GM19351 (cell line): ENCODE results near the gene KCTD5.
"Not testable (repeated sequence)": the region's sequence is repeated elsewhere in the genome, so short reads cannot be mapped to it uniquely, and the experiment has no call there.

Source experiments
- ATAC-seq: cut with Tn5 transposase; IDR thresholded peaks from one replicate; pipeline ENCODE4 v1.9.1; 2021; ENCODE audit warnings: mild to moderate bottlenecking, moderate library complexity; ENCODE audit not compliant: unreplicated experiment

KCTD5 gene

GRCh38 chr16:2671741-2672140 is 10.6 kb upstream of the KCTD5 start:
- no peak for ATAC-seq

GRCh38 chr16:2673066-2673999 is 9.0 kb upstream of the KCTD5 start:
- ATAC-seq: peak; percentile 90

- ATAC-seq: no peak
Measured at GRCh38 chr16:2675021-2675420, 7.3 kb upstream of the KCTD5 start.

- ATAC-seq: no peak
Measured at GRCh38 chr16:2675714-2676113, 6.6 kb upstream of the KCTD5 start.

GRCh38 chr16:2676937-2677336 is 5.4 kb upstream of the KCTD5 start:
- ATAC-seq: not testable (repeated sequence)

GRCh38 chr16:2678206-2678965 is 3.9 kb upstream of the KCTD5 start:
- not testable (repeated sequence) for ATAC-seq

GRCh38 chr16:2679902-2680301 is 2.4 kb upstream of the KCTD5 start:
- not testable (repeated sequence) for ATAC-seq

- ATAC-seq: not testable (repeated sequence)
Measured at GRCh38 chr16:2680360-2680759, 2.0 kb upstream of the KCTD5 start.

- not testable (repeated sequence) for ATAC-seq
Measured at GRCh38 chr16:2683041-2683440, 718 bp downstream of the KCTD5 start.

GRCh38 chr16:2686075-2686474 is 3.8 kb downstream of the KCTD5 start:
- peak; percentile 31 for ATAC-seq

- ATAC-seq: peak; percentile 52
Measured at GRCh38 chr16:2686912-2687507, 4.7 kb downstream of the KCTD5 start.

GRCh38 chr16:2687531-2688308 is 5.4 kb downstream of the KCTD5 start:
- ATAC-seq: peak; percentile 3

GRCh38 chr16:2689422-2689821 is 7.1 kb downstream of the KCTD5 start:
- ATAC-seq: not testable (repeated sequence)

GRCh38 chr16:2689968-2690801 is 7.9 kb downstream of the KCTD5 start:
- no peak for ATAC-seq

- ATAC-seq: no peak
Measured at GRCh38 chr16:2690852-2691251, 8.5 kb downstream of the KCTD5 start.

- ATAC-seq: no peak
Measured at GRCh38 chr16:2691491-2692248, 9.3 kb downstream of the KCTD5 start.

- no peak for ATAC-seq
Measured at GRCh38 chr16:2692251-2692947, 10.1 kb downstream of the KCTD5 start.

- no peak for ATAC-seq
Measured at GRCh38 chr16:2692948-2693651, 10.8 kb downstream of the KCTD5 start.
